GM12801 (cell line): ENCODE measurements around the gene KRI1.

Experiments used
- TF ChIP-seq, protein P1 (sequence below): IDR thresholded peaks from one replicate; pipeline ENCODE4 v1.5.1; 2011; ENCODE audit warnings: control low read depth; ENCODE audit not compliant: insufficient read length; ENCODE audit errors: extremely low read depth

Gene KRI1

DNA sequence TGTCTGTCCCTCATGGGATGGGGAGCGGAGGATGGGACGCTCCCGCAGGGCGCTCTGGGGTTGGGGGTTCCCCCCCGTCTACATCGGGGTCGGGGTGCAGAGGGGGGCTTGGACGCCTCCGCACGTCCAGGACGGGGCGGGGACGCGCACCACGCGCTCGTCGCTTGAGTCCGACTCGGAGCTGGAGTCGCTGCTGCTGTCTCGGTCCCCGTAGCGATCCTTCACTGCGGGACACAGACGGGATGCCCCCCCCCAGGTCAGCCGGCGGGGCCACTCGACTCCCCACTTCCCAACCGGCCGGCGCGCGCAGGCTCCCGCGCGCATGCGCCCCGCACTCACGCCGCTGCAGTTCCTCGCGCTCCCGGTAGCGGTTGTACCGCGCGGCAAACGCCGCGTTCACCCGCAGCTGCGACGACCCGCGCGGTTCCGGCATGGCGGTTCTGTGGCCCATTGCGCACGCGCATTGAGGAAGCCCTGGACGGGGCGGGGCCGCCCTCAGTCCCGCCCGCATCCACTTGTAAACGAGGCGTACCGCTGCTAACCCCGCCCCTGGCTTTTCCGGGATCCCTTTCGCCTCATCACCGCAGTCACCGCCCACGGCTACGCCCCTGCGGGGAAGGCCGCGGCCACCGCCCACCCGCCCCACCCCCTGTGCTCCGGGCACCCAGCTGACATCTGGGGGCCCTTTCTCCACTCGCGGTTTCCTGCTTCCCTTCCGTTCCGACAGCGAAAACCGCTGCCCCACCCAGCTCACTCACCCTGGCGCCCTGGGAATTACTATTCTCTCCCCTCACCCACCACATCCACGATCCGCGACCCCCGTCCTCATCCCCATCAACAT lies at the start of gene KRI1:
TSS of gene KRI1 (minus strand) at position 444 of the 841 bp plus-strand sequence. CDS start at position 433, 11 bp downstream.
- TF ChIP-seq, protein P1, sequence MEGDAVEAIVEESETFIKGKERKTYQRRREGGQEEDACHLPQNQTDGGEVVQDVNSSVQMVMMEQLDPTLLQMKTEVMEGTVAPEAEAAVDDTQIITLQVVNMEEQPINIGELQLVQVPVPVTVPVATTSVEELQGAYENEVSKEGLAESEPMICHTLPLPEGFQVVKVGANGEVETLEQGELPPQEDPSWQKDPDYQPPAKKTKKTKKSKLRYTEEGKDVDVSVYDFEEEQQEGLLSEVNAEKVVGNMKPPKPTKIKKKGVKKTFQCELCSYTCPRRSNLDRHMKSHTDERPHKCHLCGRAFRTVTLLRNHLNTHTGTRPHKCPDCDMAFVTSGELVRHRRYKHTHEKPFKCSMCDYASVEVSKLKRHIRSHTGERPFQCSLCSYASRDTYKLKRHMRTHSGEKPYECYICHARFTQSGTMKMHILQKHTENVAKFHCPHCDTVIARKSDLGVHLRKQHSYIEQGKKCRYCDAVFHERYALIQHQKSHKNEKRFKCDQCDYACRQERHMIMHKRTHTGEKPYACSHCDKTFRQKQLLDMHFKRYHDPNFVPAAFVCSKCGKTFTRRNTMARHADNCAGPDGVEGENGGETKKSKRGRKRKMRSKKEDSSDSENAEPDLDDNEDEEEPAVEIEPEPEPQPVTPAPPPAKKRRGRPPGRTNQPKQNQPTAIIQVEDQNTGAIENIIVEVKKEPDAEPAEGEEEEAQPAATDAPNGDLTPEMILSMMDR, result no peak

DNA sequence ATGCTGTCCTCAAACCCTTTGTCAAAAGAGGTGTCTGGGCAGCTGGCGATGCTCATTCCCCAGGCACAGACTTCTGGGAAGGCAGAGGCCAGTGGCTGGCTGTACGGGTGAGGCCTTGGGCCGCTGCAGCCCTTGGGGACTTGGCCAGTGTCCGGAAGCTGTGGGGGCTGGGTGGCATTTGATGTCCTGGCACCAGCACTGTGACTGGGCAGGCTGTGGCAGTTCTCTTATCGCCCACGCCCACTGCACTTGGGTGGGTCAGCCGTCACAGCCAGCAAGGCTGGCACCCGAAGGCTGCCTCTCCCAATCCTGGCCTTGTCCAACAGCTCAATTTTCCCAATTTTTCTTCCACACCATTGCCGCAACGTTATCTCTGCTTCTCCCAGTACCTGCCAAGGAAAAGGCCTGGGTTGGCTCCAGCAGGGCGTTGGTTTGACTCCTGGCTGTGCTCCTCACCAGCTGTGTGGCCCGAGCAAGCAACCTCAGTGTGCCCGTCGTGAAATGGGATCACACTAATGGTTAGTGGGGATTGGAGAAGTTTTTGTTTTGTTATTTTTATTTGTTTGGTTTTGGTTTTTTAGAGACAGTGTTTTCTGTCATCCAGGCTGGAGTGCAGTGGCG lies 46.8 kb upstream of the KRI1 start:
- TF ChIP-seq, protein P1, result no peak

DNA sequence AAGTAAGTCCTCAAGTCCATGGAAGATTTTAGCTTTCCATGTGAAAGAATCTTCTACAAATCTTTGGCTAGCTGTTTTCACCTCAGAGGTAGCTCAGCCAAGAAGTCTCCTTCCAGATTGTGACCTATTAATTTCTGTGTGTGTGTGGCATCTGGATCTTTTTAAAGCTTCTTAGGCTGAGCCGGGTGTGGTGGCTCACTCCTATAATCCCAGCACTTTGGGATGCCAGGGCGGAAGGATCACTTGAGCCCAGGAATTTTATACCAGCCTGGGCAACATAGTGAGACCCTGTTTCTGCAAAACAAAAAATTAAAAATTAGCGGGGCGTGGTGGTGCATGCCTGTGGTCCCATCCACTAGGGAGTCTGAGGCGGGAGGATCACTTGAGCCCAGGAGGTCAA lies 46.1 kb upstream of the KRI1 start:
- TF ChIP-seq, protein P1, result no peak

DNA sequence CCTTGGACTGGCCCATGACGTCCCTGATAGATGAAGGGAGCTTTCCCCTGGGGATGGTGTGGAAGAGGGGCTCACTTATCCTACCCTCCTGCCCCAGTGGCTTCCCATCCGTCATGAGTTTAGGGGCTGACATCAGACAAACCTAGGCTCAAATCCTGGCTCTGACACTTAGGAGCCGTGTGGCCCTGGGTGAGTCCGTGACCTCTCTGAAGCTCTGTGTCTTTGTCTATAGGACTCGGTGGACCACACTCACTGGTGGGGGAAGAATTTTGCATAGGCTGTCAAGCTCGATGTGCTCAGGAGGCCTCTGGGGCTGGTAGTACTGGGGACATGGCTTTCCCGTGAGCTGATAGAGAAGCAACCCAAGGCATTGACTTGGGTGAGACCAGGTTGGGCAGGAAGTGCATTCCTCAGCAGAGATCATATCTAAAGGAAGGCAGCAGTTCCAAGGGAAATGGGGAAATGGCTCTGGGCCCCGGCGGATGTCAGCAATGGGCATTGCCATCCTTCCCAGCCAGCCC lies 38.7 kb upstream of the KRI1 start:
- TF ChIP-seq, protein P1, result no peak

DNA sequence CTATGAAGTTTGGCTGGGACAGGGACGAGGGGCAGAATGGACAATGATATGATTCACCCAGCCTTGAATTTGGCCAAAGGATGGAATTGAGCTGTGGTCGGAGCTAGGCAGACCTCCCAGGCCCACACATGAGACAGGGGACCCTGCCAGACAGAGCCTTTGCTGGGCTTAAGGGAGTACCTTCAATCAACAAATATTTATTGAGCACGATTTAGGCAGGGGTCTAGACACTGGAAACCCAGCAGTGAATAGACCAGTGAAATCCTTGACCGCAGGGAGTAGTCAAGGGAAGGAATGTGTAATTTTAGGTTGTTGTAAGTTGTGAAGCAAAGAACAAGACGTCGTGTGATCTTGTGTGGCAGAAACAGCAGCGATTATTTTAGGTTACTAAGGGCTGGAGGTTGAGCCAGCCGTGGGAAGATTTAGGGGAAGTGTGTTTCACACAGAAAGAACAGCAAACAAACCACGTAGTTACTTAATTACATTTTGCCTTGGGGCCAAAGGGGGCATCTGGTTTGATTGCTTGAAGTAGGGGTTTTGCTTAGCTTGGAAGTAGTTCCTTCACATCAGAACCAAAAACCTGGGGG lies 38.2 kb upstream of the KRI1 start:
- TF ChIP-seq, protein P1, result no peak

DNA sequence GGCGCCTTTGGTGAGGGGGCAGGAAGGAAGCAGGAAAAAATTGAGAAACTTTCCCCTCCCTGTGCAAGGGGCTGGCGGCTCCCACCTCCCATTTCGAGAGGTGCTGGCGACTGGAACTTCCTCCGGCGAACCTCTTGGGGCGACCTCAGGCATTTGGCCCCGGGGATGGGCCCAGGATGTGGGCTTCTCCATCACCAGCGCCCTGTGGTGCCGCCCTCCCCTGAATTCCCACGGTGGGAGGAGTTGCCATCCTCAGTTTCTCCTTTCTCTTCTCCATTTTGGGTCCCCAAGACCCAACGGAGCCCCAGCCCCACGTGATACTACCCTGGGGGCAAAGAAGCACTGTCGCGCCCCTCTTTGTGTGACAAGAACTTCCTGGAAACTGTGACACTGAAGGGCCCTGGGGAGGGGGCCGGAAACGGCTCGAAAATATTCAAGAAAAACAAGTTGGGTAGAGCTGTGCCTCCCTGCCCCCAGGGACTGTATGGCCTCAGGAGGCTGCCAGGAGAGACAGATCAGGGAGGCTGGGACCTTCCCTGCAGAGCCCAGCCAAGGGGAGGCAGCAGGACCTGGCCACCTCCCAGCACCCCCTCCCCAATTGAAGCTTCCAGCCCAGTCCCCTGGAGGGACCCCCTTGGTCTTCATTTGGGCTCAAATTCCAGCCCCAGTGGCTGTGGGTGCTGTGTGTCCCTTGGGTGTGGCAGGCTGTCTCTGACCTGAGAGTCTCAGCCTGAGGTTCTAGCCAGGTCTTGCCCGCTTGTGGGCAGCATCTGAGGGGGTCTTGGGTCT lies 37.5 kb upstream of the KRI1 start:
- TF ChIP-seq, protein P1, result no peak
